Measurements from ENCODE around the gene CDK5RAP2.

Gene CDK5RAP2

GRCh38 chr9:120616966-120617935, 37.3 kb upstream of the CDK5RAP2 start:
- H3K27ac ChIP-seq (ENCODE audit: low read depth, low read length): no peak overlapping the region; the same call in 1 of the 2 replicates
- no peak overlapping the region for H3K4me3 ChIP-seq (ENCODE audit: low read depth, low read length)
- H3K27me3 ChIP-seq (ENCODE audit: insufficient read depth, low read length): no peaks in the 10 kb centered on the region
- no peak overlapping the region for H2AFZ ChIP-seq (ENCODE audit: low read length, unreplicated experiment)
- H3K4me1 ChIP-seq (ENCODE audit: control insufficient read depth, insufficient read depth, low read length, unreplicated experiment): peaks cover 21% of the 10 kb centered on the region
- no peaks in the 10 kb centered on the region for H3K36me3 ChIP-seq (ENCODE audit: insufficient read depth, low read length)
- H3K79me2 ChIP-seq (ENCODE audit: control insufficient read depth, insufficient read depth, low read length, unreplicated experiment): no peaks in the 10 kb centered on the region

GRCh38 chr9:120612218-120612617, 32.3 kb upstream of the CDK5RAP2 start:
- Histone ChIP-seq H3K4me3 (ENCODE audit: low read depth, low read length) (no peak overlapping the region), H3K79me2 (ENCODE audit: control insufficient read depth, insufficient read depth, low read length, unreplicated experiment) (no peaks in the 10 kb centered on the region), H3K4me1 (ENCODE audit: control insufficient read depth, insufficient read depth, low read length, unreplicated experiment) (peaks cover 23% of the 10 kb centered on the region), H3K27ac (ENCODE audit: low read depth, low read length) (no peak overlapping the region), H3K36me3 (ENCODE audit: insufficient read depth, low read length) (no peaks in the 10 kb centered on the region), H3K27me3 (ENCODE audit: insufficient read depth, low read length) (no peaks in the 10 kb centered on the region), H2AFZ (ENCODE audit: low read length, unreplicated experiment) (no peak overlapping the region)

- Histone ChIP-seq H3K27me3 (ENCODE audit: insufficient read depth, low read length) (no peaks in the 10 kb centered on the region), H3K27ac (ENCODE audit: low read depth, low read length) (no peak overlapping the region), H3K36me3 (ENCODE audit: insufficient read depth, low read length) (no peaks in the 10 kb centered on the region), H2AFZ (ENCODE audit: low read length, unreplicated experiment) (no peak overlapping the region), H3K4me1 (ENCODE audit: control insufficient read depth, insufficient read depth, low read length, unreplicated experiment) (peaks cover 18% of the 10 kb centered on the region), H3K4me3 (ENCODE audit: low read depth, low read length) (no peak overlapping the region), H3K79me2 (ENCODE audit: control insufficient read depth, insufficient read depth, low read length, unreplicated experiment) (no peaks in the 10 kb centered on the region)
Observed at GRCh38 chr9:120611690-120612068, 31.7 kb upstream of the CDK5RAP2 start.

- Histone ChIP-seq H3K4me1 (ENCODE audit: control insufficient read depth, insufficient read depth, low read length, unreplicated experiment) (peaks cover 18% of the 10 kb centered on the region), H2AFZ (ENCODE audit: low read length, unreplicated experiment) (no peak overlapping the region), H3K27ac (ENCODE audit: low read depth, low read length) (no peak overlapping the region), H3K36me3 (ENCODE audit: insufficient read depth, low read length) (no peaks in the 10 kb centered on the region), H3K79me2 (ENCODE audit: control insufficient read depth, insufficient read depth, low read length, unreplicated experiment) (no peaks in the 10 kb centered on the region), H3K27me3 (ENCODE audit: insufficient read depth, low read length) (no peaks in the 10 kb centered on the region), H3K4me3 (ENCODE audit: low read depth, low read length) (no peak overlapping the region)
Observed at GRCh38 chr9:120610975-120611689, 31.2 kb upstream of the CDK5RAP2 start.

- H3K79me2 ChIP-seq (ENCODE audit: control insufficient read depth, insufficient read depth, low read length, unreplicated experiment): no peaks in the 10 kb centered on the region
Observed at GRCh38 chr9:120609636-120610035, 29.7 kb upstream of the CDK5RAP2 start.

GRCh38 chr9:120608421-120608820, 28.5 kb upstream of the CDK5RAP2 start:
- Histone ChIP-seq H2AFZ (ENCODE audit: low read length, unreplicated experiment) (no peak overlapping the region), H3K79me2 (ENCODE audit: control insufficient read depth, insufficient read depth, low read length, unreplicated experiment) (no peaks in the 10 kb centered on the region), H3K4me3 (ENCODE audit: low read depth, low read length) (no peak overlapping the region), H3K36me3 (ENCODE audit: insufficient read depth, low read length) (no peaks in the 10 kb centered on the region), H3K27ac (ENCODE audit: low read depth, low read length) (no peak overlapping the region), H3K27me3 (ENCODE audit: insufficient read depth, low read length) (no peaks in the 10 kb centered on the region), H3K4me1 (ENCODE audit: control insufficient read depth, insufficient read depth, low read length, unreplicated experiment) (peaks cover 18% of the 10 kb centered on the region)

More at GRCh38 chr9:120609636-120610035, 29.7 kb upstream of the CDK5RAP2 start:
- Histone ChIP-seq H3K4me3 (ENCODE audit: low read depth, low read length) (no peak overlapping the region; the same call in 1 of the 2 replicates), H2AFZ (ENCODE audit: low read length, unreplicated experiment) (peak overlapping the region; percentile 1), H3K27ac (ENCODE audit: low read depth, low read length) (no peak overlapping the region), H3K4me1 (ENCODE audit: control insufficient read depth, insufficient read depth, low read length, unreplicated experiment) (peaks cover 18% of the 10 kb centered on the region), H3K36me3 (ENCODE audit: insufficient read depth, low read length) (no peaks in the 10 kb centered on the region), H3K27me3 (ENCODE audit: insufficient read depth, low read length) (no peaks in the 10 kb centered on the region)

GRCh38 chr9:120603591-120603990, 23.6 kb upstream of the CDK5RAP2 start:
- Histone ChIP-seq H2AFZ (ENCODE audit: low read length, unreplicated experiment) (no peak overlapping the region), H3K79me2 (ENCODE audit: control insufficient read depth, insufficient read depth, low read length, unreplicated experiment) (no peaks in the 10 kb centered on the region), H3K27me3 (ENCODE audit: insufficient read depth, low read length) (no peaks in the 10 kb centered on the region), H3K4me1 (ENCODE audit: control insufficient read depth, insufficient read depth, low read length, unreplicated experiment) (peaks cover 5% of the 10 kb centered on the region), H3K4me3 (ENCODE audit: low read depth, low read length) (no peak overlapping the region), H3K36me3 (ENCODE audit: insufficient read depth, low read length) (no peaks in the 10 kb centered on the region), H3K27ac (ENCODE audit: low read depth, low read length) (no peak overlapping the region)

GRCh38 chr9:120603010-120603409, 23.0 kb upstream of the CDK5RAP2 start:
- Histone ChIP-seq H3K4me1 (ENCODE audit: control insufficient read depth, insufficient read depth, low read length, unreplicated experiment) (no peaks in the 10 kb centered on the region), H3K27me3 (ENCODE audit: insufficient read depth, low read length) (no peaks in the 10 kb centered on the region), H3K27ac (ENCODE audit: low read depth, low read length) (no peak overlapping the region), H3K4me3 (ENCODE audit: low read depth, low read length) (no peak overlapping the region), H2AFZ (ENCODE audit: low read length, unreplicated experiment) (no peak overlapping the region), H3K79me2 (ENCODE audit: control insufficient read depth, insufficient read depth, low read length, unreplicated experiment) (no peaks in the 10 kb centered on the region), H3K36me3 (ENCODE audit: insufficient read depth, low read length) (no peaks in the 10 kb centered on the region)

GRCh38 chr9:120593955-120594277, 13.9 kb upstream of the CDK5RAP2 start:
- no peaks in the 10 kb centered on the region for H3K27me3 ChIP-seq (ENCODE audit: insufficient read depth, low read length)

GRCh38 chr9:120593250-120593954, 13.4 kb upstream of the CDK5RAP2 start:
- no peak overlapping the region for H2AFZ ChIP-seq (ENCODE audit: low read length, unreplicated experiment)
- H3K4me3 ChIP-seq (ENCODE audit: low read depth, low read length): no peak overlapping the region
- no peak overlapping the region for H3K27ac ChIP-seq (ENCODE audit: low read depth, low read length)
- H3K4me1 ChIP-seq (ENCODE audit: control insufficient read depth, insufficient read depth, low read length, unreplicated experiment): no peaks in the 10 kb centered on the region
- no peaks in the 10 kb centered on the region for H3K27me3 ChIP-seq (ENCODE audit: insufficient read depth, low read length)
- no peaks in the 10 kb centered on the region for H3K36me3 ChIP-seq (ENCODE audit: insufficient read depth, low read length)
- H3K79me2 ChIP-seq (ENCODE audit: control insufficient read depth, insufficient read depth, low read length, unreplicated experiment): no peaks in the 10 kb centered on the region

More at GRCh38 chr9:120593955-120594277, 13.9 kb upstream of the CDK5RAP2 start:
- Histone ChIP-seq H3K36me3 (ENCODE audit: insufficient read depth, low read length) (no peaks in the 10 kb centered on the region), H3K79me2 (ENCODE audit: control insufficient read depth, insufficient read depth, low read length, unreplicated experiment) (no peaks in the 10 kb centered on the region), H3K27ac (ENCODE audit: low read depth, low read length) (no peak overlapping the region), H3K4me3 (ENCODE audit: low read depth, low read length) (no peak overlapping the region), H2AFZ (ENCODE audit: low read length, unreplicated experiment) (no peak overlapping the region), H3K4me1 (ENCODE audit: control insufficient read depth, insufficient read depth, low read length, unreplicated experiment) (no peaks in the 10 kb centered on the region)
